A673 (cell line): ENCODE data around the gene BAG5.

Experiments
- CTCF ChIP-seq: fragments of 300-800, 200-600 bp; sonication (generic); conservative IDR thresholded peaks from 2 replicates; pipeline ENCODE4 v1.5.1; 2017; ENCODE audit warnings: low read depth, mild to moderate bottlenecking, antibody characterized with exemption, low read length, moderate library complexity, mixed read lengths
- EZH2 ChIP-seq: fragments of 200-600 bp; sonication (generic); IDR thresholded peaks from 2 replicates; pipeline ENCODE4 v1.6.1; 2017; ENCODE audit warnings: borderline replicate concordance, low read depth, mild to moderate bottlenecking, mixed read lengths, antibody characterized with exemption, low read length; ENCODE audit not compliant: poor library complexity, severe bottlenecking

DNA sequence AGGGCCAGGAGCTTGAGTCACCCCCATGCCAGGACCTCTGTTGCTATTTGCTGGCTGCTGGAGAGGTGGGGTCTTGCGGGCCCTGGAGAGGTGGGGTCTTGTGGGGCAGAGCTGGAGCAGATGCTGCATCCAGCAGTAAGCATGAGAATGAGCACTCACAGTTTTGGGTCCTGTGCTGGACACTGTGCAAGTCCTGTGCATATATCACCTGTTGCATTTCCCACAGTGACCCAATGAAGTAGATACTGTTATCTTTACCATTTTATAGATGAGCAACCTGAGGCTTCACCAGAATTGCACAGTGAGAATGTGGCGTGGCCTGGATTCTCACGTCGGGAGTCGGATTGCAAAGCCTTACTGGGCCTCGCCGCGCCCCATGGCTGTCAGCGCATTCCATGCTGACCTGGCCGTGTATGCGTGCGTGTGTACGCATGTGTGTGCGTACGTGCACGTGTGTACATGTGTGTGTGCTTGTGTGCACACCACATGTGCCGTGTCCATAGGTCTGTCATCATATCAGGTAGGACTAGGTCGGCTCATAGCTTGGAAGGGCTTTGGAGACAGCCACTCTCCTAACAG lies 12.3 kb upstream of the BAG5 start:
- TF ChIP-seq CTCF (no peak), EZH2 (no peak)
